HCT116 (cell line): ENCODE data around the gene EHD1. TPM values are rescaled to one million over a fixed set of nuclear protein-coding genes. Genes with fewer than 3 reads are reported as not detected.
A peak's percentile ranks its signal among the peaks of the same experiment; 100 is the strongest.

ENCODE experiments used
- ATAC-seq: fragments of 200-7000 bp; cut with Tn5 transposase; 2 replicates; pipeline ENCODE4 v1.9.1; 2020; ENCODE audit warnings: mild to moderate bottlenecking, moderate library complexity
- BruUV-seq: library from RNA; stranded (reverse); fragments of 400-500 nt; replicated peaks from 2 replicates; lab custom pipeline; 2021; lab: Mats Ljungman, UMichigan
- CTCF ChIA-PET: fragments of 300-600 bp; sonication (Branson Sonifier 250); formaldehyde crosslinking; loops from one replicate; lab custom pipeline; 2021; ENCODE audit warnings: antibody characterized with exemption; lab: Charles Lee
- POLR2A ChIA-PET: fragments of 300-600, 350-600 bp; sonication (Branson Sonifier 250); formaldehyde crosslinking; loops from one replicate; lab custom pipeline; 2021; ENCODE audit warnings: antibody characterized with exemption; lab: Charles Lee
- RAD21 ChIA-PET, 2 experiments: fragments of 300-600 bp; sonication (Branson Sonifier 250); formaldehyde crosslinking; loops; one replicate each; lab custom pipeline; 2023; ENCODE audit warnings: low total read pairs in 2 of 2; ENCODE audit not compliant: uncharacterized antibody in 2 of 2, unreplicated experiment in 2 of 2, low non-redundant PET in 1 of 2; lab: Charles Lee
- DNase-seq: peaks from one replicate; pipeline ENCODE4 v3.0.0-alpha.2; 2010; ENCODE audit warnings: low read depth, low spot score
- H2AFZ ChIP-seq: fragments of 200-600 bp; shearing (Covaris generic), sonication (generic); 2 replicates; pipeline ENCODE4 v1.6.1; 2017; ENCODE audit warnings: low read depth, mixed run types, mixed read lengths, antibody characterized with exemption, low read length; ENCODE audit not compliant: poor library complexity, severe bottlenecking
- H3K27ac ChIP-seq: 2 replicates; pipeline ENCODE4 v1.5.1; 2012; ENCODE audit warnings: low read depth, low read length
- H3K27me3 ChIP-seq: fragments of 200-600 bp; sonication (generic); 2 replicates; pipeline ENCODE4 v1.6.1; 2016; ENCODE audit warnings: mixed run types, low read length, mixed read lengths; ENCODE audit not compliant: insufficient read depth
- H3K36me3 ChIP-seq, 2 experiments: fragments of 200-500 bp in 1 of 2; fragments of 200-600 bp in 1 of 2; sonication (Bioruptor generic) in 1 of 2; sonication (generic) in 1 of 2; 2 replicates each; pipeline versions ENCODE4 v1.5.1 to v1.6.1; 2014 to 2016; ENCODE audit warnings: low read length in 2 of 2, inconsistent platforms in 1 of 2, mixed read lengths in 1 of 2, mixed run types in 1 of 2; ENCODE audit not compliant: insufficient read depth in 2 of 2, control insufficient read depth in 1 of 2
- H3K4me1 ChIP-seq, 2 experiments: fragments of 200-600 bp in 1 of 2; sonication (generic) in 1 of 2; 2 replicates each; pipeline versions ENCODE4 v1.5.1 to v1.6.1; 2012 to 2017; ENCODE audit warnings: low read length in 2 of 2, inconsistent platforms in 1 of 2, mild to moderate bottlenecking in 1 of 2, mixed read lengths in 1 of 2, mixed run types in 1 of 2, moderate library complexity in 1 of 2; ENCODE audit not compliant: insufficient read depth in 2 of 2, control insufficient read depth in 1 of 2
- H3K4me2 ChIP-seq: fragments of 200-600 bp; sonication (generic); 2 replicates; pipeline ENCODE4 v1.6.1; 2017; ENCODE audit warnings: mixed run types, low read length, mixed read lengths
- H3K4me3 ChIP-seq, 2 experiments: fragments of 200-600 bp in 1 of 2; sonication (generic) in 1 of 2; replicated peaks in 1 of 2; 2 replicates each; pipeline ENCODE4 v1.5.1; 2011 to 2016; ENCODE audit warnings: low read length in 2 of 2, control low read depth in 1 of 2, low read depth in 1 of 2, mild to moderate bottlenecking in 1 of 2, mixed read lengths in 1 of 2, mixed run types in 1 of 2
- H3K79me2 ChIP-seq: fragments of 200-600 bp; sonication (generic); 2 replicates; pipeline ENCODE4 v1.6.1; 2017; ENCODE audit warnings: mild to moderate bottlenecking, mixed run types, low read length, moderate library complexity, mixed read lengths; ENCODE audit not compliant: insufficient read depth
- H3K9ac ChIP-seq: fragments of 200-600 bp; sonication (generic); 2 replicates; pipeline ENCODE4 v1.6.1; 2016; ENCODE audit warnings: low read length, mixed read lengths
- H3K9me2 ChIP-seq: fragments of 200-600 bp; sonication (generic), shearing (Covaris generic); 2 replicates; pipeline ENCODE4 v1.6.1; 2017; ENCODE audit warnings: mixed run types, mild to moderate bottlenecking, moderate library complexity; ENCODE audit not compliant: insufficient read depth
- H3K9me3 ChIP-seq, 2 experiments: fragments of 200-500 bp in 1 of 2; fragments of 200-600 bp in 1 of 2; sonication (Bioruptor generic) in 1 of 2; sonication (generic) in 1 of 2; 2 replicates each; pipeline ENCODE4 v1.6.1; 2014 to 2017; ENCODE audit warnings: low read length in 2 of 2, mixed read lengths in 2 of 2, inconsistent platforms in 1 of 2, low read depth in 1 of 2, mild to moderate bottlenecking in 1 of 2, mixed run types in 1 of 2, moderate library complexity in 1 of 2; ENCODE audit not compliant: control insufficient read depth in 1 of 2, insufficient read depth in 1 of 2
- H4K20me1 ChIP-seq: fragments of 200-600 bp; sonication (generic), shearing (Covaris generic); 2 replicates; pipeline ENCODE4 v1.6.1; 2017; ENCODE audit warnings: mixed run types, mild to moderate bottlenecking, moderate library complexity; ENCODE audit not compliant: insufficient read depth
- intact Hi-C: fragments of 100-400 bp; cut with micrococcal nuclease; formaldehyde crosslinking; loops from 2 replicates; pipeline ENCODE4 v1.10.0; 2022
- total RNA-seq: library from RNA; stranded (reverse); gene quantifications from one replicate; pipeline ENCODE4 v1.2.1, GENCODE V29; 2021; ENCODE audit not compliant: unreplicated experiment
- TF ChIP-seq, protein P1 (sequence below), 3 experiments: fragments of 200-600 bp in 1 of 3; sonication (generic) in 1 of 3; IDR thresholded peaks in 2 of 3; conservative IDR thresholded peaks in 1 of 3; 2 replicates each; pipeline ENCODE4 v1.5.1; 2012 to 2017; ENCODE audit warnings: low read depth in 2 of 3, low read length in 2 of 3, antibody characterized with exemption in 1 of 3, borderline replicate concordance in 1 of 3, control low read depth in 1 of 3, mild to moderate bottlenecking in 1 of 3, mixed read lengths in 1 of 3, mixed run types in 1 of 3, moderate library complexity in 1 of 3; ENCODE audit not compliant: insufficient read depth in 1 of 3
- TF ChIP-seq, protein P2 (sequence below): IDR thresholded peaks from 2 replicates; pipeline ENCODE4 v1.6.1; 2012; ENCODE audit warnings: low read depth

The EHD1 gene
- total RNA-seq, 1 experiment from 2014 or later = 48.1 TPM

DNA sequence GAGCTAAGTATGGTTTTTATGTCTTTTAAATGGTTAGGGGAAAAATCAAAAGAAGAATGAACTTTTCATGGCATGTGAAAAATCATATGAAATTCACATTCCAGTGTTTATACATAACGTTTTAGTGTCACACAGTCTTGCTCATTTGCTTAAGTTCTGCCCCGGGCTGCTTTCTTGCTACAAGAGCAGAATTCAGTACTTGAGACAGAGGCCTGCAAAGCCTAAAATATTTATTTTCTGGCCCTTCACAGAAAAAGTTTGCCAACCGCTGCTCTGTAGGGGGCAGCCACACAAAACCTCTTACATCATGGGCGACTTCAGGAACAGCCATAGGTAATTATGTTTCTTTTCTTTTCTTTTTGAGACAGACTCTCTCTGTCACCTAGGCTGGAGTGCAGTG lies 39.6 kb upstream of the EHD1 start:
- Histone ChIP-seq H3K4me3 (peak overlapping the region; percentile 58 to 82), H3K9ac (peak overlapping the region; percentile 60), H3K9me3 (no peaks in the 10 kb centered on the region), H3K27me3 (no peaks in the 10 kb centered on the region), H3K36me3 (no peaks in the 10 kb centered on the region), H2AFZ (peak overlapping the region; percentile 52), H3K4me1 (peaks cover 16 to 29% of the 10 kb centered on the region in 2 experiments), H4K20me1 (no peaks in the 10 kb centered on the region), H3K79me2 (peaks cover 13% of the 10 kb centered on the region; the same call in 1 of the 2 replicates), H3K4me2 (peak overlapping the region; percentile 100), H3K9me2 (no peaks in the 10 kb centered on the region), H3K27ac (peak overlapping the region; percentile 69)
- TF ChIP-seq, protein P1, sequence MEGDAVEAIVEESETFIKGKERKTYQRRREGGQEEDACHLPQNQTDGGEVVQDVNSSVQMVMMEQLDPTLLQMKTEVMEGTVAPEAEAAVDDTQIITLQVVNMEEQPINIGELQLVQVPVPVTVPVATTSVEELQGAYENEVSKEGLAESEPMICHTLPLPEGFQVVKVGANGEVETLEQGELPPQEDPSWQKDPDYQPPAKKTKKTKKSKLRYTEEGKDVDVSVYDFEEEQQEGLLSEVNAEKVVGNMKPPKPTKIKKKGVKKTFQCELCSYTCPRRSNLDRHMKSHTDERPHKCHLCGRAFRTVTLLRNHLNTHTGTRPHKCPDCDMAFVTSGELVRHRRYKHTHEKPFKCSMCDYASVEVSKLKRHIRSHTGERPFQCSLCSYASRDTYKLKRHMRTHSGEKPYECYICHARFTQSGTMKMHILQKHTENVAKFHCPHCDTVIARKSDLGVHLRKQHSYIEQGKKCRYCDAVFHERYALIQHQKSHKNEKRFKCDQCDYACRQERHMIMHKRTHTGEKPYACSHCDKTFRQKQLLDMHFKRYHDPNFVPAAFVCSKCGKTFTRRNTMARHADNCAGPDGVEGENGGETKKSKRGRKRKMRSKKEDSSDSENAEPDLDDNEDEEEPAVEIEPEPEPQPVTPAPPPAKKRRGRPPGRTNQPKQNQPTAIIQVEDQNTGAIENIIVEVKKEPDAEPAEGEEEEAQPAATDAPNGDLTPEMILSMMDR (IDR thresholded peaks at IDR 0.05 in 2 of 3, conservative IDR thresholded peaks at IDR 0.05 in 1 of 3; ENCODE audit: borderline replicate concordance in 1 of 3, insufficient read depth in 1 of 3, low read depth in 2 of 3, low read length in 2 of 3) = peak in 2 of 3 experiments; percentile 25 to 29; a peak in 2 of 6 replicates
- TF ChIP-seq, protein P2, sequence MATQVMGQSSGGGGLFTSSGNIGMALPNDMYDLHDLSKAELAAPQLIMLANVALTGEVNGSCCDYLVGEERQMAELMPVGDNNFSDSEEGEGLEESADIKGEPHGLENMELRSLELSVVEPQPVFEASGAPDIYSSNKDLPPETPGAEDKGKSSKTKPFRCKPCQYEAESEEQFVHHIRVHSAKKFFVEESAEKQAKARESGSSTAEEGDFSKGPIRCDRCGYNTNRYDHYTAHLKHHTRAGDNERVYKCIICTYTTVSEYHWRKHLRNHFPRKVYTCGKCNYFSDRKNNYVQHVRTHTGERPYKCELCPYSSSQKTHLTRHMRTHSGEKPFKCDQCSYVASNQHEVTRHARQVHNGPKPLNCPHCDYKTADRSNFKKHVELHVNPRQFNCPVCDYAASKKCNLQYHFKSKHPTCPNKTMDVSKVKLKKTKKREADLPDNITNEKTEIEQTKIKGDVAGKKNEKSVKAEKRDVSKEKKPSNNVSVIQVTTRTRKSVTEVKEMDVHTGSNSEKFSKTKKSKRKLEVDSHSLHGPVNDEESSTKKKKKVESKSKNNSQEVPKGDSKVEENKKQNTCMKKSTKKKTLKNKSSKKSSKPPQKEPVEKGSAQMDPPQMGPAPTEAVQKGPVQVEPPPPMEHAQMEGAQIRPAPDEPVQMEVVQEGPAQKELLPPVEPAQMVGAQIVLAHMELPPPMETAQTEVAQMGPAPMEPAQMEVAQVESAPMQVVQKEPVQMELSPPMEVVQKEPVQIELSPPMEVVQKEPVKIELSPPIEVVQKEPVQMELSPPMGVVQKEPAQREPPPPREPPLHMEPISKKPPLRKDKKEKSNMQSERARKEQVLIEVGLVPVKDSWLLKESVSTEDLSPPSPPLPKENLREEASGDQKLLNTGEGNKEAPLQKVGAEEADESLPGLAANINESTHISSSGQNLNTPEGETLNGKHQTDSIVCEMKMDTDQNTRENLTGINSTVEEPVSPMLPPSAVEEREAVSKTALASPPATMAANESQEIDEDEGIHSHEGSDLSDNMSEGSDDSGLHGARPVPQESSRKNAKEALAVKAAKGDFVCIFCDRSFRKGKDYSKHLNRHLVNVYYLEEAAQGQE = no peak
- ChIA-PET RAD21 (no interaction called here), POLR2A (no interaction called here), CTCF (interaction anchor here (0.9 to 2.8 kb wide), 2 partner anchors 70 to 79 kb away, joined by 3 to 7 read pairs; partner anchors contain the start of gene BATF2)
- intact Hi-C loops = loop anchor here (5.0 to 10.0 kb wide), 2 partner anchors 109 to 197 kb away; partner anchors contain the start of genes SNX15, TM7SF2 and ZNHIT2
- no peak for DNase-seq
- no TSS peak for BruUV-seq
- ATAC-seq = no peak
